GM12891 (cell line): ENCODE results near the gene CITED1.
A peak's percentile ranks its signal among the peaks of the same experiment; 100 is the strongest.

ENCODE experiments used
- DNase-seq: peaks from one replicate; pipeline ENCODE4 v3.0.0; 2011; ENCODE audit warnings: low spot score; ENCODE audit not compliant: insufficient read length
- FAIRE-seq: peaks from 2 replicates; lab custom pipeline; 2011; peaks lifted over from hg19 to GRCh38; lab: Jason Lieb, UNC
- PAX5 ChIP-seq: IDR thresholded peaks from 2 replicates; pipeline ENCODE4 v1.6.1; 2011; ENCODE audit warnings: low read length, moderate library complexity, mild to moderate bottlenecking; ENCODE audit not compliant: insufficient read depth, severe bottlenecking
- POLR2A ChIP-seq: IDR thresholded peaks from 2 replicates; pipeline ENCODE4 v1.6.1; 2011; ENCODE audit warnings: low read depth, low read length, control low read depth
- POLR2AphosphoS5 ChIP-seq: IDR thresholded peaks from 2 replicates; pipeline ENCODE4 v1.6.1; 2011; ENCODE audit warnings: low read depth, low read length, control low read depth
- POU2F2 ChIP-seq: IDR thresholded peaks from 2 replicates; pipeline ENCODE4 v1.6.1; 2011; ENCODE audit warnings: low read depth, mild to moderate bottlenecking, control low read depth, low read length, moderate library complexity
- SPI1 ChIP-seq: IDR thresholded peaks from 2 replicates; pipeline ENCODE4 v1.6.1; 2011; ENCODE audit warnings: low read depth, low read length, control low read depth
- TAF1 ChIP-seq: IDR thresholded peaks from 2 replicates; pipeline ENCODE4 v1.6.1; 2011; ENCODE audit warnings: low read depth, low read length, control low read depth

Gene CITED1

GRCh38 chrX:72272868-72273267 lies 32.8 kb downstream of the CITED1 start:
- no peak for DNase-seq
- FAIRE-seq: no peak
- TF ChIP-seq TAF1: no peak
- no peak for TF ChIP-seq POU2F2

GRCh38 chrX:72271812-72272211 lies 33.9 kb downstream of the CITED1 start:
- FAIRE-seq (no peak), DNase-seq (no peak)
- TF ChIP-seq POLR2AphosphoS5 (no peak), POU2F2 (no peak), TAF1 (no peak), PAX5 (no peak)

GRCh38 chrX:72271091-72271788 lies 34.5 kb downstream of the CITED1 start:
- DNase-seq: no peak
- TF ChIP-seq POU2F2: no peak
- TF ChIP-seq SPI1: no peak
- TF ChIP-seq POLR2AphosphoS5: no peak; the same call in 1 of the 2 replicates
- no peak for TF ChIP-seq PAX5
- no peak for TF ChIP-seq TAF1
- TF ChIP-seq POLR2A: no peak
- no peak for FAIRE-seq

- DNase-seq: no peak
- no peak for FAIRE-seq
- no peak for TF ChIP-seq POLR2A
- TF ChIP-seq POU2F2: no peak
- no peak for TF ChIP-seq PAX5
- no peak for TF ChIP-seq POLR2AphosphoS5
- no peak for TF ChIP-seq TAF1
- TF ChIP-seq SPI1: no peak
Observed at GRCh38 chrX:72270316-72270866, 35.3 kb downstream of the CITED1 start.

DNA sequence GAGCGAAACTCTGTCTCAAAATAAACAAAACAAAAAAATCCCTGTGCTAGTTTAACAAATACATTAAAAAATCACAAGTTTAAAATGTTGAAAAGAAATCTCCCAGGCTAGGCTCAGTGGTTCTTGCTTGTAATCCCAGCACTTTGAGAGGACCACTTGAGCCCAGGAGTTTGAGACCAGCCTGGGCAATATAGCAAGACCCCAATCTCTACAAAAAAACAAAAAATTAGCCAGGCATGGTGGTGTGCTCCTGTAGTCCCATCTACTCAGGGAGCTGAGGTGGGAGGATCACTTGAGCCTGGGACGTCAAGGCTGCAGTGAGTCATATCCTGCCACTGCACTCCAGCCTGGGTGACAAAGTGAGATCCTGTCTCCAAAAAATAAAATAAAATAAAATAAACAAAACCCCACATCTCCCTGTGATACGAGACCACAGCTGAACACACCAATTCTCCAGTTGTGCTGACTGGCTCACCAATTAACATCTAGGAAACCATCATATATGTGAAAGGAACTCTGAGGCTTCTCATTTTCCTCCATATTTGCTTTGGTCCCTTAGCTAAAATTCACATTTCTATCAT lies 36.0 kb downstream of the CITED1 start:
- DNase-seq (no peak), FAIRE-seq (no peak)
- TF ChIP-seq SPI1: no peak
- TF ChIP-seq PAX5: no peak
- no peak for TF ChIP-seq POU2F2
- TF ChIP-seq POLR2A: no peak
- TF ChIP-seq TAF1: no peak
- no peak for TF ChIP-seq POLR2AphosphoS5

GRCh38 chrX:72268597-72269365 lies 36.9 kb downstream of the CITED1 start:
- DNase-seq (no peak), FAIRE-seq (no peak)
- no peak for TF ChIP-seq PAX5

- TF ChIP-seq SPI1 (no peak), POLR2AphosphoS5 (no peak), POLR2A (no peak), PAX5 (no peak), TAF1 (no peak), POU2F2 (no peak)
- no peak for DNase-seq
- peak; percentile 69 for FAIRE-seq
Observed at GRCh38 chrX:72265263-72265662, 40.5 kb downstream of the CITED1 start.

GRCh38 chrX:72262077-72262476 lies 43.6 kb downstream of the CITED1 start:
- TF ChIP-seq POLR2A: no peak
- no peak for TF ChIP-seq POU2F2
- TF ChIP-seq POLR2AphosphoS5: no peak
- no peak for TF ChIP-seq SPI1
- no peak for TF ChIP-seq PAX5
- no peak for TF ChIP-seq TAF1

GRCh38 chrX:72260448-72260847 lies 45.3 kb downstream of the CITED1 start:
- FAIRE-seq (no peak), DNase-seq (no peak)
- TF ChIP-seq PAX5 (no peak), POU2F2 (no peak), TAF1 (no peak), POLR2A (no peak), SPI1 (no peak)

More at GRCh38 chrX:72262077-72262476, 43.6 kb downstream of the CITED1 start:
- no peak for FAIRE-seq
- no peak for DNase-seq

DNA sequence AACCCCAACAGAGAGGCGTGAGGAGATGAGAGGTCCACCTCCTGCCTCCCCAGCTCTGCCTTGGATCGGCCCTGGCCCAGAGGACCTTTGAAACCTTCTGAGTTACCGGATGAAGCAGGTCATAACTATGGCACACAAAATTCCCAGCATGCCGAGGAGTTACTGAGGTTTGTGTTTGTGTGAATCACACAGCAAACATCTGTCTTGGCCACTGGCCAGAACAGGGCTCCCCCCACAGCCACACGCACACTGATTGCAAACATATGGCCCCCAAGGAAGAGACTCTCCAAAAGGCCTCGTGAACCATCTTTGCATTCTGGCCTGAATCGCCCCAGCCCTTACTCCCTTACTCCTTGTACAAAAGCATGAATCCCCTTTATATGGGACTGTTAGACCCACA lies 47.5 kb downstream of the CITED1 start:
- DNase-seq: no peak
- FAIRE-seq: no peak
- TF ChIP-seq TAF1 (no peak), SPI1 (no peak), POU2F2 (no peak), POLR2A (no peak), POLR2AphosphoS5 (no peak), PAX5 (no peak)
